ENCODE results near the gene PRRG1.

DNA sequence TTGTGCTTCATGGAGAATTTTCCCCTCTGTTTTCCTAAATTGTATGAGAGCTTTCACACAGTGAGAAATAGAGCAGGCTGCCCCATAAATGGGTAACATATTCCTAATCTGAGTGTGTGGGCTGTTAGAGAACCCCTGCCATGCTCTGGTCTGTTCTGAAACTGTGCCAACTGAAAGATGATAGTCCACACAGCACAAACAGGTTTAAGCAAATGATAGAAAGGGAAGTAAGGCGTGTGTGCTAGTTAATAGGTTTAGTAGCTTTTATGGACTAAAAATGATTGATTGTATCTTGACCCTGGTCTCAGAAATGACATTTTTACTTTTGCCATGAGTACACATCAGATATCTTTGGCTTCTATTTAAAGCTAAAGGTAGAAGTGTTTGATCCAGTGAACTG lies 106.2 kb downstream of the PRRG1 start:
- TF ChIP-seq, protein P1, sequence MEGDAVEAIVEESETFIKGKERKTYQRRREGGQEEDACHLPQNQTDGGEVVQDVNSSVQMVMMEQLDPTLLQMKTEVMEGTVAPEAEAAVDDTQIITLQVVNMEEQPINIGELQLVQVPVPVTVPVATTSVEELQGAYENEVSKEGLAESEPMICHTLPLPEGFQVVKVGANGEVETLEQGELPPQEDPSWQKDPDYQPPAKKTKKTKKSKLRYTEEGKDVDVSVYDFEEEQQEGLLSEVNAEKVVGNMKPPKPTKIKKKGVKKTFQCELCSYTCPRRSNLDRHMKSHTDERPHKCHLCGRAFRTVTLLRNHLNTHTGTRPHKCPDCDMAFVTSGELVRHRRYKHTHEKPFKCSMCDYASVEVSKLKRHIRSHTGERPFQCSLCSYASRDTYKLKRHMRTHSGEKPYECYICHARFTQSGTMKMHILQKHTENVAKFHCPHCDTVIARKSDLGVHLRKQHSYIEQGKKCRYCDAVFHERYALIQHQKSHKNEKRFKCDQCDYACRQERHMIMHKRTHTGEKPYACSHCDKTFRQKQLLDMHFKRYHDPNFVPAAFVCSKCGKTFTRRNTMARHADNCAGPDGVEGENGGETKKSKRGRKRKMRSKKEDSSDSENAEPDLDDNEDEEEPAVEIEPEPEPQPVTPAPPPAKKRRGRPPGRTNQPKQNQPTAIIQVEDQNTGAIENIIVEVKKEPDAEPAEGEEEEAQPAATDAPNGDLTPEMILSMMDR (IDR thresholded peaks at IDR 0.05; ENCODE audit: low read depth, low read length), result no peak
- no peak for TF ChIP-seq EZH2phosphoT487 (IDR thresholded peaks at IDR 0.05; ENCODE audit: low read depth)
